BJ (cell line): ENCODE data around the gene LRG1. TPM values are rescaled to one million over a fixed set of nuclear protein-coding genes. Genes with fewer than 3 reads are reported as not detected.

Experiments used
- CTCF ChIA-PET: fragments of 350-600 bp; formaldehyde crosslinking; extraction: SDS; loops from one replicate; lab custom pipeline; 2021; ENCODE audit warnings: antibody characterized with exemption, inconsistent platforms; lab: Yijun Ruan, JAX
- POLR2A ChIA-PET: fragments of 300-600 bp; sonication (Branson Sonifier 250); formaldehyde crosslinking; extraction: SDS; loops from one replicate; lab custom pipeline; 2021; ENCODE audit warnings: antibody characterized with exemption; lab: Charles Lee
- DNase-seq: peaks from one replicate; pipeline ENCODE4 v3.0.0-alpha.2; 2011; ENCODE audit warnings: low read depth
- H3K27me3 ChIP-seq: 2 replicates; pipeline ENCODE4 v1.6.0; 2011; ENCODE audit warnings: low read length; ENCODE audit not compliant: control insufficient read depth, insufficient read depth
- H3K36me3 ChIP-seq: 2 replicates; pipeline ENCODE4 v1.5.1; 2011; ENCODE audit warnings: low read length; ENCODE audit not compliant: control insufficient read depth, insufficient read depth
- H3K4me3 ChIP-seq: 2 replicates; pipeline ENCODE4 v1.5.1; 2011; ENCODE audit warnings: low read depth, mild to moderate bottlenecking, control low read depth, low read length
- CTCF ChIP-seq: IDR thresholded peaks from 2 replicates; pipeline ENCODE4 v1.5.1; 2011; ENCODE audit warnings: low read depth, mild to moderate bottlenecking, control low read depth, inconsistent platforms, low read length, moderate library complexity; ENCODE audit not compliant: insufficient read depth
- polyA plus RNA-seq: library from polyadenylated mRNA; depleted of rRNA; stranded (reverse); fragments of >200 nt; gene quantifications from 2 replicates; pipeline ENCODE4 v1.2.3, GENCODE V29; 2011

Gene LRG1
- polyA plus RNA-seq, 1 experiment = 0.02 TPM

DNA sequence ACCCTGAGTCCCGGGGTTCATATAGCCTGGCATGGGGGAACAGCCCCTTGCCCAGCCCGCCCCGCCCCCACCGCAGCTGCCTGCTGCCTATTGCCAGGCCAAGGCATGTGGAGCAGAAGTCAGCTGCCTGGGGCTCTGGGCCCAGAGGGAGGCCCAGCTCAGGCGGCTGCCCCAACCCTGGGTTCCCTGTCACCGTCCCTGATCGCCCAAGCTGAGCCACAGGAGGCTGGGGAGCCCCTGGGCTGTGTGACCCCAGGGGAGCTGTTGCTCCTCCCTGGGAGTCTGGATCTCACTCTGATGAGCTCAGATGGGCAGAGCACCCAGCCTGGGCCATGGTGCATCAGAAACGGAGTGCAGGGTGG, 22.9 kb downstream of the LRG1 start:
- Histone ChIP-seq H3K4me3 (no peak overlapping the region), H3K27me3 (peaks cover 1% of the 10 kb centered on the region; the same call in 1 of the 2 replicates), H3K36me3 (no peaks in the 10 kb centered on the region)
- TF ChIP-seq CTCF = no peak
- DNase-seq = no peak
- ChIA-PET CTCF (interaction anchor here (1.1 to 3.0 kb wide), 3 partner anchors 7 to 19 kb away, joined by 3 to 19 read pairs (median 5); no protein-coding TSS in a partner anchor), POLR2A (interaction anchor here (0.6 kb wide), 1 partner anchor 10 kb away, joined by 10 read pairs; no protein-coding TSS in a partner anchor)

DNA sequence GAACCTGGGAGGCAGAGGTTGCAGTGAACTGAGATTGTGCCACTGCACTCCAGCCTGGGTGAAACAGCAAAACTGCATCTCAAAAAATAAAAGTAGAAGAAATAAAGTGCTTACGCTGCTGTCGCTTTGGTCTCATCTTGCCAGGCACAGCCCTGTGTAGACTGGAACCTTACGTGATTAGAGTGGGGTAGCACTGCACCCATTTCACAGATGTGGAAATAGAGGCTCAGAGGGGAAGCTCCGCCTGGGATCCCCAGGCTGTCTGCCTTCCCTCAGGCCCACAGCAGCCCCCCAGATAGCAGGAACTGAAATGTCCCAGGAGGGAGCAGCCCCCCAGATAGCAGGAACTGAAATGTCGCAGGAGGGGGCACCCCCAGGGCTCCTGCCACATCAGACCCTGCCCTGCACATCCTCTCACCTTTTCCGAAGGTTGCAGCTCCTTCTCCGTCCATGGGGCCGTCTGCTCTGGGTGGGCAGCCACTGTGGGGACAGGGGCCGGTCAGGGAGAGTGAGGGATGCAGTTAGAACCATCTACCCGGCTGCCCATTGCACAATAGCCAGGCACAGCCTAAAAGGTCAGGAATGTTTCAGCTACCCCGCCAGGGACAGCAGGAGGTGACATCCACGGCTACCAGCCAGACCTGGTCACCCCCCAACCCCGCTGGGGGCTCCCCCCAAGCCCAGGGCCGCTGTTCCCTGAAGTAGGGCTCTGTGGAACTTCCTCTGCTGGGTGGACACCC, 23.5 kb downstream of the LRG1 start:
- POLR2A ChIA-PET = no interaction called here
- no peak for DNase-seq
- Histone ChIP-seq H3K4me3 (no peak overlapping the region), H3K27me3 (no peaks in the 10 kb centered on the region), H3K36me3 (no peaks in the 10 kb centered on the region)
- no peak for TF ChIP-seq CTCF
- CTCF ChIA-PET = interaction anchor here (0.6 to 3.0 kb wide), 4 partner anchors 8 to 108 kb away, joined by 3 to 19 read pairs (median 4); no protein-coding TSS in a partner anchor

DNA sequence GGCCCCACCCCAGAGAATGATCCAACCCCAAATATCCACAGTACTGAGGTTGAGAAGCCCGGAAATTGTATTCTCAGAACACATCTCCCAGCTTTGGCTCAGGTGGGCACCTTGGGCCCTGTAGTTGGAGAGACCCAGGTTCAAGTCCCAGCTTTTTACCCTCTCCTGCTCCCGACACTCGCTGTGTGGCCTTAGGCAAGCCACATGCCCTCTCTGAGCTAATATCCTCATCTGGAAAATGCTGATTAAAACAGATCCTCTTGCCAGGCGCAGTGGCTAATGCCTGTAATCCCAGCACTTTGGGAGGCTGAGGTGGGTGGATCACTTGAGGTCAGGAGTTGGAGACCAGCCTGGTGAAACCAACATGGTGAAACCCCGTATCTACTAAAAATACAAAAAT, 24.1 kb downstream of the LRG1 start:
- no peak for TF ChIP-seq CTCF
- no peak overlapping the region for H3K4me3 ChIP-seq
- ChIA-PET POLR2A (no interaction called here), CTCF (interaction anchor here (3.0 kb wide), 1 partner anchor 8 kb away, joined by 19 read pairs; no protein-coding TSS in a partner anchor)
- no peak for DNase-seq
- H3K27me3 ChIP-seq = no peaks in the 10 kb centered on the region
- no peaks in the 10 kb centered on the region for H3K36me3 ChIP-seq

- H3K4me3 ChIP-seq = no peak overlapping the region
- ChIA-PET CTCF (no interaction called here), POLR2A (no interaction called here)
- no peaks in the 10 kb centered on the region for H3K27me3 ChIP-seq
- no peak for DNase-seq
- H3K36me3 ChIP-seq = no peaks in the 10 kb centered on the region
- TF ChIP-seq CTCF = no peak
Observed at GRCh38 chr19:4513248-4513647, 26.6 kb downstream of the LRG1 start.

GRCh38 chr19:4512070-4512469, 27.8 kb downstream of the LRG1 start:
- Histone ChIP-seq H3K27me3 (no peaks in the 10 kb centered on the region), H3K4me3 (no peak overlapping the region), H3K36me3 (no peaks in the 10 kb centered on the region)
- no peak for DNase-seq
- ChIA-PET POLR2A (no interaction called here), CTCF (no interaction called here)
- TF ChIP-seq CTCF = no peak
